ENCODE results near the gene CLEC20A.

The CLEC20A gene

GRCh38 chr1:178500091-178500770 is 3.5 kb upstream of the CLEC20A start:
- DNase-seq (ENCODE audit: low spot score): no peak

- no peak for DNase-seq (ENCODE audit: low spot score)
These were observed 2.3 kb upstream of the CLEC20A start for GRCh38 chr1:178498896-178499675.

- DNase-seq (ENCODE audit: low spot score): no peak
These were observed 1.2 kb upstream of the CLEC20A start for GRCh38 chr1:178497903-178498478.

- DNase-seq (ENCODE audit: low spot score): no peak
These were observed 889 bp downstream of the CLEC20A start for GRCh38 chr1:178495741-178496409.

- no peak for DNase-seq (ENCODE audit: low spot score)
These were observed 1.6 kb downstream of the CLEC20A start for GRCh38 chr1:178495158-178495557.

- DNase-seq (ENCODE audit: low spot score): no peak
These were observed 2.2 kb downstream of the CLEC20A start for GRCh38 chr1:178494569-178494971.

GRCh38 chr1:178493301-178493741 is 3.4 kb downstream of the CLEC20A start:
- no peak for DNase-seq (ENCODE audit: low spot score)

GRCh38 chr1:178492341-178492740 is 4.4 kb downstream of the CLEC20A start:
- no peak for DNase-seq (ENCODE audit: low spot score)

GRCh38 chr1:178491721-178492120 is 5.0 kb downstream of the CLEC20A start:
- DNase-seq (ENCODE audit: low spot score): no peak

- DNase-seq (ENCODE audit: low spot score): no peak
These were observed 5.8 kb downstream of the CLEC20A start for GRCh38 chr1:178490967-178491366.

GRCh38 chr1:178490136-178490535 is 6.6 kb downstream of the CLEC20A start:
- DNase-seq (ENCODE audit: low spot score): no peak

GRCh38 chr1:178489399-178489798 is 7.4 kb downstream of the CLEC20A start:
- no peak for DNase-seq (ENCODE audit: low spot score)

- DNase-seq (ENCODE audit: low spot score): no peak
These were observed 8.4 kb downstream of the CLEC20A start for GRCh38 chr1:178488393-178488792.

GRCh38 chr1:178487070-178487615 is 9.6 kb downstream of the CLEC20A start:
- no peak for DNase-seq (ENCODE audit: low spot score)

GRCh38 chr1:178486100-178487069 is 10.4 kb downstream of the CLEC20A start:
- no peak for DNase-seq (ENCODE audit: low spot score)

GRCh38 chr1:178485541-178485981 is 11.2 kb downstream of the CLEC20A start:
- no peak for DNase-seq (ENCODE audit: low spot score)

GRCh38 chr1:178484698-178485225 is 12.0 kb downstream of the CLEC20A start:
- no peak for DNase-seq (ENCODE audit: low spot score)

- no peak for DNase-seq (ENCODE audit: low spot score)
These were observed 13.4 kb downstream of the CLEC20A start for GRCh38 chr1:178483251-178483957.

GRCh38 chr1:178477841-178478240 is 18.9 kb downstream of the CLEC20A start:
- no peak for DNase-seq (ENCODE audit: low spot score)

- DNase-seq (ENCODE audit: low spot score): no peak
These were observed 19.4 kb downstream of the CLEC20A start for GRCh38 chr1:178477373-178477772.

Data from AG08395 (cell line).